ENCODE results near the gene KIF7.

GRCh38 chr15:89593018-89593417 lies 62.2 kb downstream of the KIF7 start:
- TF ChIP-seq CTCF (IDR thresholded peaks at IDR 0.05; ENCODE audit: control extremely low read depth in 1 of 3, insufficient read depth in 1 of 3, low read depth in 1 of 3, low read length in 3 of 3), result no peak
- TF ChIP-seq JUND (IDR thresholded peaks at IDR 0.05; ENCODE audit: low read length), result no peak
- TF ChIP-seq GABPA (IDR thresholded peaks at IDR 0.05; ENCODE audit: borderline replicate concordance, insufficient read depth, low read length), result no peak
- no peak for TF ChIP-seq EZH2 (IDR thresholded peaks at IDR 0.05; ENCODE audit: low read depth, low read length, severe bottlenecking)
- no peak for TF ChIP-seq TBP (IDR thresholded peaks at IDR 0.05; ENCODE audit: low read depth, low read length)
- no peak for TF ChIP-seq TAF1 (IDR thresholded peaks at IDR 0.05; ENCODE audit: low read depth, low read length)
- no peak for TF ChIP-seq KDM5A (IDR thresholded peaks at IDR 0.05; ENCODE audit: low read length)
- no peak for TF ChIP-seq CBX5 (IDR thresholded peaks at IDR 0.05; ENCODE audit: low read depth, low read length)
- TF ChIP-seq SIX5 (IDR thresholded peaks at IDR 0.05; ENCODE audit: low read depth, low read length), result no peak
- no peak for TF ChIP-seq RAD21 (IDR thresholded peaks at IDR 0.05 in 1 of 2, conservative IDR thresholded peaks at IDR 0.05 in 1 of 2; ENCODE audit: low read depth in 2 of 2, low read length in 2 of 2)
